ENCODE data around the gene MYO15A. TPM values are rescaled to one million over a fixed set of nuclear protein-coding genes. Genes with fewer than 3 reads are reported as not detected.

The MYO15A gene
- total RNA-seq, 2 experiments from 2014 or later: 0.98 to 1.4 TPM

DNA sequence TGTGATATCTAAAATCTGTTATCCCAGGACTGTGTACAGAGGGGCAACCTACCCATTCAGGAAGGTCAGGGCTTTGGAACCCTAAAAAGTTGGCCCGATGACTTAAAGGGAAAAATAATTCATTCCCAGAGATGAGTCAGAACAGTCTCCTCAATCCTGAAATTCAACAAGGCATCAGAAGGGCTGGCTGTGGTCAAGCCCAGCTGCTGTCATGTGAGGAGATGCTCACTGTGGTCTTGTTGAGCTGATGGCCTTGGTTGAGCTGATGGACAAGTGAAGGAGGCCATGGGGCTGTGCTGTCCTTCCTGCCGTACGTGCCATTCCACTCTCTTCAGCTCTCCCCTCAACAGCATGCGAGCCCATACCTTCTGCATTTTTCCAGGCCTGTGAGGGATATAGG lies 41.7 kb upstream of the MYO15A start:
- Histone ChIP-seq H3K9me2 (ENCODE audit: insufficient read depth, low read length) (no peaks in the 10 kb centered on the region), H2AFZ (ENCODE audit: low read length) (no peak overlapping the region), H3K27ac (ENCODE audit: low read depth, low read length, poor library complexity, severe bottlenecking) (no peak overlapping the region), H4K20me1 (ENCODE audit: insufficient read depth, low read length) (no peaks in the 10 kb centered on the region; the same call in 1 of the 2 replicates), H3K79me2 (ENCODE audit: insufficient read depth, low read depth, low read length) (no peaks in the 10 kb centered on the region), H3K36me3 (ENCODE audit: insufficient read depth, low read length) (peaks cover 11% of the 10 kb centered on the region; the same call in 1 of the 2 replicates), H3K9me3 (ENCODE audit: low read length) (no peaks in the 10 kb centered on the region), H3K4me3 (ENCODE audit: low read depth, low read length, poor library complexity, severe bottlenecking) (no peak overlapping the region), H3K4me1 (ENCODE audit: insufficient read depth, low read length, poor library complexity, severe bottlenecking) (peaks cover 9% of the 10 kb centered on the region), H3K4me2 (ENCODE audit: low read length) (no peak overlapping the region)
- CTCF ChIA-PET (ENCODE audit: unreplicated experiment): interaction anchor here (0.6 kb wide), 2 partner anchors 8 to 10 kb away, joined by 3 read pairs; no protein-coding TSS in a partner anchor
- no peak for DNase-seq (ENCODE audit: low spot score)
- TF ChIP-seq CTCF (conservative IDR thresholded peaks at IDR 0.05; ENCODE audit: low read length): no peak
- TF ChIP-seq EZH2phosphoT487 (IDR thresholded peaks at IDR 0.05; ENCODE audit: borderline replicate concordance, low read depth, low read length): no peak
- POLR2A ChIA-PET: no interaction called here
- no TSS peak for BruUV-seq (replicated peaks)
- intact Hi-C loops (cut with micrococcal nuclease; ENCODE audit: unreplicated experiment): no loop called here

DNA sequence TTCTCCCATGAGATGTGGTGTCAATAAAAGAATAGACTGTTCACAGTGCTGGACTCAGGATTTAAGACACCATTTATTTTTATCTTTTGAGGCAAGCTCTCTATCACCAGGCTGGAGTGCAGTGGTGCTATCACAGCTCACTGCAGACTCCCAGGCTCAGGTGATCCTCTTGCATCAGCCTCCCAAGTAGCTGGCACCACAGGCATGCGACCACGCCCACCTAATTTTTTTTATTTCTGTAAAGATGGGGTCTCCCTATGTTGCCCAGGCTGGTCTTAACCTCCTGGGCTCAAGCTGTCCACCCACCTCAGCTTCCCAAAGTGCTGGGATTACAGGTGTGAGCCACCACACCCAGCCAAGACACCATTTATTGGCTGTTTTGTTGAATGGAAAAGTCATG lies 39.5 kb upstream of the MYO15A start:
- H3K79me2 ChIP-seq (ENCODE audit: insufficient read depth, low read depth, low read length): no peaks in the 10 kb centered on the region
- ChIA-PET CTCF (ENCODE audit: unreplicated experiment) (no interaction called here), POLR2A (interaction anchor here (0.7 kb wide), 1 partner anchor 34 kb away, joined by 3 read pairs; no protein-coding TSS in a partner anchor)
- intact Hi-C loops (cut with micrococcal nuclease; ENCODE audit: unreplicated experiment): no loop called here
- H3K4me3 ChIP-seq (ENCODE audit: low read depth, low read length, poor library complexity, severe bottlenecking): no peak overlapping the region
- no TSS peak for BruUV-seq (replicated peaks)
- peaks cover 9% of the 10 kb centered on the region for H3K4me1 ChIP-seq (ENCODE audit: insufficient read depth, low read length, poor library complexity, severe bottlenecking)
- no peaks in the 10 kb centered on the region; the same call in 1 of the 2 replicates for H4K20me1 ChIP-seq (ENCODE audit: insufficient read depth, low read length)
- TF ChIP-seq CTCF (conservative IDR thresholded peaks at IDR 0.05; ENCODE audit: low read length) (no peak), EZH2phosphoT487 (IDR thresholded peaks at IDR 0.05; ENCODE audit: borderline replicate concordance, low read depth, low read length) (no peak)
- H2AFZ ChIP-seq (ENCODE audit: low read length): no peak overlapping the region
- no peak for DNase-seq (ENCODE audit: low spot score)
- no peaks in the 10 kb centered on the region for H3K9me2 ChIP-seq (ENCODE audit: insufficient read depth, low read length)
- H3K9me3 ChIP-seq (ENCODE audit: low read length): no peaks in the 10 kb centered on the region
- H3K27ac ChIP-seq (ENCODE audit: low read depth, low read length, poor library complexity, severe bottlenecking): no peak overlapping the region
- H3K4me2 ChIP-seq (ENCODE audit: low read length): no peak overlapping the region
- H3K36me3 ChIP-seq (ENCODE audit: insufficient read depth, low read length): peaks cover 3% of the 10 kb centered on the region; the same call in 1 of the 2 replicates

DNA sequence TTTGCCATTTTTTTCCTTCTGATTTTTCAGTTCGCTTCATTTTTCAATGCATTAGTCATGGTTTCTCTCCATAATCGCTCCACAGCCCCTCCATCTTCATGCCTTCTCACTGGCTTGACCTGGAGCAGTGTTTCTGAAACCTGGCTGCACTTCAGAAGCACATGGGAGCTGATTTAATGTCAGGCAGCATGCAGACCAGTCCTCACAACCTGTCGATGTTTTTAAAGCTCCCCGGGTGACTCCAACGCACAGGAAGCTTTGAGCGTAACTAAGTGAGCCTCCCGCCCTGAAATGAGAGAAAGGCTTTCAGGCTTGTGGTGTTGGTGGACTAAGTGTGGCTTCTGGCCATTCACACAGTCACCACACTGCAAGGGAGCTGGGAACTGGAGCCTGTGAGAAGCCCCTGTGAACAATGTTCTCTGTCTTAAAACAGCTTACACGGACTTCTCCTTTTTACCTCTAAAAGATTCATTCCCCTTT lies 37.7 kb upstream of the MYO15A start:
- ChIA-PET POLR2A (interaction anchor here (1.2 kb wide), 1 partner anchor 16 kb away, joined by 4 read pairs; the partner anchor contains the start of gene DRG2), CTCF (ENCODE audit: unreplicated experiment) (interaction anchor here (0.6 kb wide), 1 partner anchor 112 kb away, joined by 3 read pairs; the partner anchor contains the start of gene ALKBH5)
- peak overlapping the region; percentile 13; the same call in 1 of the 2 replicates for H3K4me2 ChIP-seq (ENCODE audit: low read length)
- peak overlapping the region; percentile 38; the same call in 1 of the 2 replicates for H2AFZ ChIP-seq (ENCODE audit: low read length)
- TF ChIP-seq EZH2phosphoT487 (IDR thresholded peaks at IDR 0.05; ENCODE audit: borderline replicate concordance, low read depth, low read length) (no peak), CTCF (conservative IDR thresholded peaks at IDR 0.05; ENCODE audit: low read length) (no peak)
- intact Hi-C loops (cut with micrococcal nuclease; ENCODE audit: unreplicated experiment): no loop called here
- no peaks in the 10 kb centered on the region for H3K9me2 ChIP-seq (ENCODE audit: insufficient read depth, low read length)
- H4K20me1 ChIP-seq (ENCODE audit: insufficient read depth, low read length): no peaks in the 10 kb centered on the region; the same call in 1 of the 2 replicates
- H3K4me1 ChIP-seq (ENCODE audit: insufficient read depth, low read length, poor library complexity, severe bottlenecking): peaks cover 9% of the 10 kb centered on the region
- no peak for DNase-seq (ENCODE audit: low spot score)
- no peak overlapping the region for H3K27ac ChIP-seq (ENCODE audit: low read depth, low read length, poor library complexity, severe bottlenecking)
- no peak overlapping the region for H3K4me3 ChIP-seq (ENCODE audit: low read depth, low read length, poor library complexity, severe bottlenecking)
- H3K9me3 ChIP-seq (ENCODE audit: low read length): no peaks in the 10 kb centered on the region
- no TSS peak for BruUV-seq (replicated peaks)
- peaks cover 3% of the 10 kb centered on the region; the same call in 1 of the 2 replicates for H3K36me3 ChIP-seq (ENCODE audit: insufficient read depth, low read length)
- H3K79me2 ChIP-seq (ENCODE audit: insufficient read depth, low read depth, low read length): no peaks in the 10 kb centered on the region
